Measurements from ENCODE around the gene TRIM41.

The TRIM41 gene

GRCh38 chr5:181187500-181188213, 35.4 kb upstream of the TRIM41 start:
- POLR2A ChIA-PET, result interaction anchor here (0.7 to 4.0 kb wide), 7 partner anchors 10 to 751 kb away, joined by 3 to 29 read pairs (median 6); partner anchors contain the start of genes TRIM41 and TRIM52
- H3K27ac ChIP-seq (ENCODE audit: extremely low read depth, low read depth, low read length), result peak overlapping the region; percentile 48; the same call in 1 of the 2 replicates
- no peak for TF ChIP-seq AEBP2 (tag by site-specific recombination; IDR thresholded peaks at IDR 0.05; ENCODE audit: borderline replicate concordance)
- no peak for TF ChIP-seq ZFP3 (tag by site-specific recombination; IDR thresholded peaks at IDR 0.05; ENCODE audit: low read depth)
- peak; percentile 11; the same call in 1 of the 2 replicates for TF ChIP-seq ZBTB1 (tag by site-specific recombination; IDR thresholded peaks at IDR 0.05)
- no peak for TF ChIP-seq PRDM2 (tag by site-specific recombination; IDR thresholded peaks at IDR 0.05; ENCODE audit: borderline replicate concordance)
- no peak for TF ChIP-seq ZNF23 (tag by site-specific recombination; IDR thresholded peaks at IDR 0.05; ENCODE audit: borderline replicate concordance)
- TF ChIP-seq ZNF677 (tag by site-specific recombination; IDR thresholded peaks at IDR 0.05), result 0 out of 2 replicates have a peak, but pooled peaks have one; percentile 50
- TF ChIP-seq ZNF639 (tag by site-specific recombination; IDR thresholded peaks at IDR 0.05), result 0 out of 2 replicates have a peak, but pooled peaks have one; percentile 45
- no peak for TF ChIP-seq ZNF114 (tag by site-specific recombination; IDR thresholded peaks at IDR 0.05)
- no peak for TF ChIP-seq ZNF211 (tag by site-specific recombination; IDR thresholded peaks at IDR 0.05; ENCODE audit: low read depth)
- peak; percentile 90 for TF ChIP-seq ZBTB8A (tag by site-specific recombination; IDR thresholded peaks at IDR 0.05)
- TF ChIP-seq ZNF660 (tag by site-specific recombination; IDR thresholded peaks at IDR 0.05), result peak; percentile 97
- no peak; the same call in 1 of the 2 replicates for TF ChIP-seq SP2 (tag by site-specific recombination; IDR thresholded peaks at IDR 0.05)
- no peak for TF ChIP-seq ZNF529 (tag by site-specific recombination; IDR thresholded peaks at IDR 0.05; ENCODE audit: insufficient replicate concordance)
- TF ChIP-seq GLIS2 (tag by site-specific recombination; IDR thresholded peaks at IDR 0.05), result peak; percentile 87
- no peak for TF ChIP-seq HOXD13 (CRISPR knock-in tag; IDR thresholded peaks at IDR 0.05; ENCODE audit: borderline replicate concordance)
- TF ChIP-seq ZNF514 (tag by site-specific recombination; IDR thresholded peaks at IDR 0.05), result no peak
- TF ChIP-seq BCL11B (tag by site-specific recombination; IDR thresholded peaks at IDR 0.05; ENCODE audit: low read depth), result no peak
- TF ChIP-seq ZBTB26 (tag by site-specific recombination; optimal IDR thresholded peaks at IDR 0.05), result peak; percentile 83
- TF ChIP-seq ZNF549 (tag by site-specific recombination; IDR thresholded peaks at IDR 0.05), result no peak
- TF ChIP-seq ZFP37 (tag by site-specific recombination; IDR thresholded peaks at IDR 0.05), result peak; percentile 82; the same call in 1 of the 2 replicates
- no peak for TF ChIP-seq ZNF169 (tag by site-specific recombination; IDR thresholded peaks at IDR 0.05)
- peak; percentile 12 for TF ChIP-seq PATZ1 (tag by site-specific recombination; IDR thresholded peaks at IDR 0.05)
- TF ChIP-seq ZNF335 (tag by site-specific recombination; conservative IDR thresholded peaks at IDR 0.05), result peak; percentile 47
- no peak for TF ChIP-seq ZNF585B (tag by site-specific recombination; IDR thresholded peaks at IDR 0.05)
- no peak for TF ChIP-seq ZNF433 (tag by site-specific recombination; IDR thresholded peaks at IDR 0.05; ENCODE audit: low read depth)
- no peak for TF ChIP-seq RBAK (tag by site-specific recombination; IDR thresholded peaks at IDR 0.05)

More at GRCh38 chr5:181187500-181188213, 35.4 kb upstream of the TRIM41 start:
- Histone ChIP-seq H3K4me3 (ENCODE audit: low read depth, low read length) (peak overlapping the region; percentile 48), H3K36me3 (ENCODE audit: control insufficient read depth in 2 of 2, insufficient read depth in 1 of 2, low read length in 2 of 2) (no peaks in the 10 kb centered on the region), H3K9me3 (ENCODE audit: control insufficient read depth, insufficient read depth, low read depth, low read length) (no peaks in the 10 kb centered on the region), H3K4me1 (ENCODE audit: control insufficient read depth, insufficient read depth, low read length) (no peaks in the 10 kb centered on the region)
- CTCF ChIA-PET, result interaction anchor here (1.2 to 1.3 kb wide), 3 partner anchors 14 to 26 kb away, joined by 3 to 4 read pairs (median 4); no protein-coding TSS in a partner anchor
